Nephron (organoid): ENCODE measurements around the gene ERVMER34-1.

Experiments
- H3K27ac Mint-ChIP-seq, 3 experiments: 2 replicates each; pipeline ENCODE4 v1.8.0; 2020; ENCODE audit warnings: mixed read lengths in 3 of 3, mild to moderate bottlenecking in 2 of 3, moderate library complexity in 1 of 3
- H3K27me3 Mint-ChIP-seq: 2 replicates; pipeline ENCODE4 v1.8.0; 2021; ENCODE audit warnings: low read depth, mild to moderate bottlenecking, moderate library complexity, mixed read lengths
- H3K36me3 Mint-ChIP-seq: 2 replicates; pipeline ENCODE4 v1.8.0; 2020; ENCODE audit warnings: low read depth, mixed read lengths
- H3K4me1 Mint-ChIP-seq: 2 replicates; pipeline ENCODE4 v1.8.0; 2020; ENCODE audit warnings: mixed read lengths
- H3K4me3 Mint-ChIP-seq, 3 experiments: 2 replicates each; pipeline ENCODE4 v1.8.0; 2020; ENCODE audit warnings: mild to moderate bottlenecking in 3 of 3, mixed read lengths in 3 of 3, moderate library complexity in 2 of 3
- H3K9me3 Mint-ChIP-seq: 2 replicates; pipeline ENCODE4 v1.8.0; 2020; ENCODE audit warnings: mixed read lengths
- CTCF ChIP-seq, 3 experiments: fragments of 200-600 bp; sonication (generic); IDR thresholded peaks; one replicate each; pipeline ENCODE4 v1.5.0; 2021; ENCODE audit warnings: antibody characterized with exemption in 3 of 3; ENCODE audit not compliant: unreplicated experiment in 3 of 3

ERVMER34-1 gene

GRCh38 chr4:52751487-52751911 lies 274 bp upstream of the ERVMER34-1 start:
- peaks cover 5% of the 10 kb centered on the region for H3K4me1 Mint-ChIP-seq
- no peak overlapping the region for H3K27ac Mint-ChIP-seq
- peaks cover 26% of the 10 kb centered on the region for H3K27me3 Mint-ChIP-seq
- no peaks in the 10 kb centered on the region for H3K36me3 Mint-ChIP-seq
- TF ChIP-seq CTCF (IDR thresholded peaks at IDR 0.05; ENCODE audit: unreplicated experiment in 3 of 3), result no peak
- peak overlapping the region; percentile 86 to 87 (median 87) for H3K4me3 Mint-ChIP-seq
- H3K9me3 Mint-ChIP-seq, result peaks cover 3% of the 10 kb centered on the region

- H3K4me3 Mint-ChIP-seq, result peak overlapping the region; percentile 64 to 83 (median 65)
- H3K9me3 Mint-ChIP-seq, result peaks cover 3% of the 10 kb centered on the region
- peaks cover 5% of the 10 kb centered on the region for H3K4me1 Mint-ChIP-seq
- H3K27me3 Mint-ChIP-seq, result peaks cover 26% of the 10 kb centered on the region
- TF ChIP-seq CTCF (IDR thresholded peaks at IDR 0.05; ENCODE audit: unreplicated experiment in 3 of 3), result no peak
- H3K27ac Mint-ChIP-seq, result no peak overlapping the region
- H3K36me3 Mint-ChIP-seq, result no peaks in the 10 kb centered on the region
These were observed 1.0 kb downstream of the ERVMER34-1 start for GRCh38 chr4:52750213-52750612.

DNA sequence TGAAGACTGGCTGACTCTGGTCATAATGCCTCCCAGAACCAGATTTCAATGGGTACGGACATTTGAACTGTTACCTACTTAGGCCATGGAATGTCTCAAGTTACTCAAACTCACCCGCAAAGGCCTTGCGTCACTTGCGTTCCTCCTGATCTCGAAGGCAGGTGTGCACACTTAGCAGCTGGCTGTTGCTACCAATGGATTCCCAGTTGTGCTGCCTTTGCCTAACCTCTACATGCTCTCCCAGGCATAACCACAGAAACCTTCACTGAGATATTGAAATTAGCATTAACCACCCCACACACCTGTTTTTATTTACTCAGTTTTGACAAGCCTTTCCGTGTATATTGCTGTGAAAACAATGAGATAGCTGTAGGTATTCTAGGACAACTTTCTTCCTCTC lies 2.8 kb downstream of the ERVMER34-1 start:
- Mint-ChIP-seq H3K27ac (no peak overlapping the region), H3K27me3 (peaks cover 26% of the 10 kb centered on the region), H3K9me3 (peaks cover 3% of the 10 kb centered on the region), H3K4me3 (no peak overlapping the region), H3K4me1 (peaks cover 5% of the 10 kb centered on the region), H3K36me3 (no peaks in the 10 kb centered on the region)
- no peak for TF ChIP-seq CTCF (IDR thresholded peaks at IDR 0.05; ENCODE audit: unreplicated experiment in 3 of 3)

- no peak for TF ChIP-seq CTCF (IDR thresholded peaks at IDR 0.05; ENCODE audit: unreplicated experiment in 3 of 3)
- H3K27ac Mint-ChIP-seq, result no peak overlapping the region
- no peaks in the 10 kb centered on the region for H3K4me1 Mint-ChIP-seq
- no peak overlapping the region for H3K4me3 Mint-ChIP-seq
- peaks cover 6% of the 10 kb centered on the region for H3K27me3 Mint-ChIP-seq
- peaks cover under 1% of the 10 kb centered on the region for H3K9me3 Mint-ChIP-seq
- no peaks in the 10 kb centered on the region for H3K36me3 Mint-ChIP-seq
These were observed 6.6 kb downstream of the ERVMER34-1 start for GRCh38 chr4:52744588-52744987.

DNA sequence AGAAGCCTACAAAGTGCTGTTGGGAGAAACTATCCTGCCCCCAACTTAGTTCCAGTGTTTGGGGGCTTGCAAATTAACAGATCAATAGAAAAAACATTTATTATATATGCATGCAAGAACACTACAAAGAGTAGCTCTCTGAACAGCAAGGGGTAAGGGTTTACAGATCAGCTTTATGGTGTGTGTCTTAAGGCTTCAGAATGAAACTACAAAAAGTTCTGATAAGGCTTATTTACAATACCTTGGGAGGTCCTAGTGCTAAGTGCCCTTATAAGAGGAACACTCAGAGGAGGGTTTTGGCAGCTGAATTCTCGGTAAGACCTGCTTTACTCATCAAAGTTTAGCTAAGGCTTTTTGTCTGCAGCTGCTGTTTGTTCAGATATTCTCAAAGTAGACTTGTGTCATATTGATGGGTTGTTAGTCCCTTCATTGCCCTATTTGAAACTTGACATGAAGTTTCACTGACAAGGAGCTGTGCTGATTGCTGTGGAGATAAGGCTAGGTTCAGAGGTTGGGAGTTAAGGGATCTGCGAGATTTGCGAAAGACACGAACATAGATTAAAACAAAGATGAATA lies 7.7 kb downstream of the ERVMER34-1 start:
- peaks cover 2% of the 10 kb centered on the region for H3K27me3 Mint-ChIP-seq
- H3K4me1 Mint-ChIP-seq, result no peaks in the 10 kb centered on the region
- no peak for TF ChIP-seq CTCF (IDR thresholded peaks at IDR 0.05; ENCODE audit: unreplicated experiment in 3 of 3)
- no peak overlapping the region for H3K27ac Mint-ChIP-seq
- H3K36me3 Mint-ChIP-seq, result no peaks in the 10 kb centered on the region
- H3K4me3 Mint-ChIP-seq, result no peak overlapping the region
- peaks cover 2% of the 10 kb centered on the region for H3K9me3 Mint-ChIP-seq

- H3K4me3 Mint-ChIP-seq, result no peak overlapping the region
These were observed 21.6 kb downstream of the ERVMER34-1 start for GRCh38 chr4:52729586-52729985.

More at GRCh38 chr4:52729586-52729985, 21.6 kb downstream of the ERVMER34-1 start:
- H3K36me3 Mint-ChIP-seq, result no peaks in the 10 kb centered on the region
- no peaks in the 10 kb centered on the region for H3K9me3 Mint-ChIP-seq
- no peak for TF ChIP-seq CTCF (IDR thresholded peaks at IDR 0.05; ENCODE audit: unreplicated experiment in 3 of 3)
- peaks cover 3% of the 10 kb centered on the region for H3K27me3 Mint-ChIP-seq
- H3K27ac Mint-ChIP-seq, result peak overlapping the region in 1 of 3 experiments; percentile 25
- no peaks in the 10 kb centered on the region for H3K4me1 Mint-ChIP-seq
